WTC11 (cell line): Measurements from ENCODE around the gene GCK. TPM values are rescaled to one million over a fixed set of nuclear protein-coding genes. Genes with fewer than 3 reads are reported as not detected.

Experiments
- ATAC-seq: fragments of 200-7000 bp; cut with Tn5 transposase; 2 replicates; pipeline ENCODE4 v1.10.0; 2021; ENCODE audit warnings: mild to moderate bottlenecking, moderate library complexity
- CTCF ChIA-PET: fragments of 300-600 bp; sonication (Branson Sonifier 250); formaldehyde crosslinking; loops from one replicate; lab custom pipeline; 2021; ENCODE audit warnings: antibody characterized with exemption; lab: Charles Lee
- POLR2A ChIA-PET: fragments of 350-600 bp; sonication (Branson Sonifier 250); formaldehyde crosslinking; loops from one replicate; lab custom pipeline; 2021; ENCODE audit warnings: antibody characterized with exemption; lab: Charles Lee
- DNase-seq: peaks from one replicate; pipeline ENCODE4 v3.0.0; 2021; ENCODE audit warnings: low spot score
- H3K27ac Mint-ChIP-seq: 2 replicates; pipeline ENCODE4 v1.8.0; 2021; ENCODE audit warnings: mixed read lengths
- H3K27me3 Mint-ChIP-seq: 2 replicates; pipeline ENCODE4 v1.8.0; 2021; ENCODE audit warnings: low read depth, mild to moderate bottlenecking, moderate library complexity, mixed read lengths
- H3K36me3 Mint-ChIP-seq: 2 replicates; pipeline ENCODE4 v1.8.0; 2021; ENCODE audit warnings: mixed read lengths
- H3K4me1 Mint-ChIP-seq: 2 replicates; pipeline ENCODE4 v1.8.0; 2022; ENCODE audit warnings: mixed read lengths
- H3K4me3 Mint-ChIP-seq: 2 replicates; pipeline ENCODE4 v1.8.0; 2021; ENCODE audit warnings: mild to moderate bottlenecking, moderate library complexity, mixed read lengths
- H3K9me3 Mint-ChIP-seq: 2 replicates; pipeline ENCODE4 v1.8.0; 2021; ENCODE audit warnings: mixed read lengths
- ELF4 ChIP-seq: sonication (generic); formaldehyde crosslinking; IDR thresholded peaks from 2 replicates; pipeline ENCODE4 v1.8.1; 2022; ENCODE audit warnings: low read depth, mild to moderate bottlenecking, moderate library complexity, missing genetic modification reagents
- ESRRA ChIP-seq: sonication (generic); formaldehyde crosslinking; IDR thresholded peaks from 2 replicates; pipeline ENCODE4 v1.8.1; 2022; ENCODE audit warnings: mild to moderate bottlenecking, missing genetic modification reagents, borderline replicate concordance
- FOXJ3 ChIP-seq: sonication (generic); formaldehyde crosslinking; IDR thresholded peaks from 2 replicates; pipeline ENCODE4 v1.9.0; 2021; ENCODE audit warnings: missing genetic modification reagents, mild to moderate bottlenecking, borderline replicate concordance
- FOXP1 ChIP-seq: sonication (generic); formaldehyde crosslinking; IDR thresholded peaks from 2 replicates; pipeline ENCODE4 v1.8.0; 2022; ENCODE audit warnings: missing genetic modification reagents, mild to moderate bottlenecking, moderate library complexity, borderline replicate concordance
- MYBL2 ChIP-seq: sonication (generic); formaldehyde crosslinking; IDR thresholded peaks from 2 replicates; pipeline ENCODE4 v1.8.1; 2023; ENCODE audit warnings: mild to moderate bottlenecking, moderate library complexity, missing genetic modification reagents
- PRRX2 ChIP-seq: fragments of 250-450 bp; sonication (Bioruptor Pico); IDR thresholded peaks from 2 replicates; pipeline ENCODE4 v1.8.0; 2021; ENCODE audit warnings: mild to moderate bottlenecking
- RELA ChIP-seq: sonication (generic); formaldehyde crosslinking; IDR thresholded peaks from 2 replicates; pipeline ENCODE4 v1.8.1; 2022; ENCODE audit warnings: missing genetic modification reagents, mild to moderate bottlenecking, borderline replicate concordance
- RORB ChIP-seq: fragments of 250-450 bp; sonication (Bioruptor Pico); IDR thresholded peaks from 2 replicates; pipeline ENCODE4 v1.9.0; 2021; ENCODE audit warnings: mild to moderate bottlenecking
- ZBTB21 ChIP-seq: sonication (generic); formaldehyde crosslinking; IDR thresholded peaks from 2 replicates; pipeline ENCODE4 v1.8.1; 2023; ENCODE audit warnings: mild to moderate bottlenecking, missing genetic modification reagents, borderline replicate concordance
- ZNF121 ChIP-seq: sonication (generic); formaldehyde crosslinking; IDR thresholded peaks from 2 replicates; pipeline ENCODE4 v1.8.0; 2023; ENCODE audit warnings: missing genetic modification reagents
- ZNF232 ChIP-seq: sonication (generic); formaldehyde crosslinking; IDR thresholded peaks from 2 replicates; pipeline ENCODE4 v1.8.0; 2022; ENCODE audit warnings: mild to moderate bottlenecking, missing genetic modification reagents
- ZNF396 ChIP-seq: fragments of 250-450 bp; sonication (Bioruptor Pico); IDR thresholded peaks from 2 replicates; pipeline ENCODE4 v1.8.0; 2021; ENCODE audit warnings: mild to moderate bottlenecking, moderate library complexity, borderline replicate concordance
- total RNA-seq: library from RNA; stranded (reverse); gene quantifications from 3 replicates; pipeline ENCODE4 v1.2.3, GENCODE V29; 2021
- TF ChIP-seq, protein P1 (sequence below): fragments of 250-450 bp; sonication (Bioruptor Pico); IDR thresholded peaks from 2 replicates; pipeline ENCODE4 v1.8.0; 2021; ENCODE audit warnings: mild to moderate bottlenecking
- TF ChIP-seq, protein P2 (sequence below): sonication (generic); formaldehyde crosslinking; IDR thresholded peaks from 2 replicates; pipeline ENCODE4 v1.8.0; 2022; ENCODE audit warnings: missing genetic modification reagents
- TF ChIP-seq, protein P3 (sequence below): fragments of 250-450 bp; sonication (Bioruptor Pico); IDR thresholded peaks from 2 replicates; pipeline ENCODE4 v1.9.0; 2021; ENCODE audit warnings: mild to moderate bottlenecking, borderline replicate concordance
- TF ChIP-seq, protein P4 (sequence below): sonication (generic); formaldehyde crosslinking; IDR thresholded peaks from 2 replicates; pipeline ENCODE4 v1.8.0; 2023; ENCODE audit warnings: missing genetic modification reagents, mild to moderate bottlenecking, borderline replicate concordance
- TF ChIP-seq, protein P5 (sequence below): sonication (generic); formaldehyde crosslinking; IDR thresholded peaks from 2 replicates; pipeline ENCODE4 v1.8.1; 2022; ENCODE audit warnings: mild to moderate bottlenecking, moderate library complexity, missing genetic modification reagents
- TF ChIP-seq, protein P6 (sequence below): sonication (generic); formaldehyde crosslinking; IDR thresholded peaks from 2 replicates; pipeline ENCODE4 v1.8.1; 2023; ENCODE audit warnings: mild to moderate bottlenecking, missing genetic modification reagents, moderate library complexity
- TF ChIP-seq, protein P7 (sequence below): sonication (generic); formaldehyde crosslinking; IDR thresholded peaks from 2 replicates; pipeline ENCODE4 v1.8.0; 2023; ENCODE audit warnings: missing genetic modification reagents

Gene GCK
- total RNA-seq, 1 experiment from 2014 or later = 3.3 TPM

DNA sequence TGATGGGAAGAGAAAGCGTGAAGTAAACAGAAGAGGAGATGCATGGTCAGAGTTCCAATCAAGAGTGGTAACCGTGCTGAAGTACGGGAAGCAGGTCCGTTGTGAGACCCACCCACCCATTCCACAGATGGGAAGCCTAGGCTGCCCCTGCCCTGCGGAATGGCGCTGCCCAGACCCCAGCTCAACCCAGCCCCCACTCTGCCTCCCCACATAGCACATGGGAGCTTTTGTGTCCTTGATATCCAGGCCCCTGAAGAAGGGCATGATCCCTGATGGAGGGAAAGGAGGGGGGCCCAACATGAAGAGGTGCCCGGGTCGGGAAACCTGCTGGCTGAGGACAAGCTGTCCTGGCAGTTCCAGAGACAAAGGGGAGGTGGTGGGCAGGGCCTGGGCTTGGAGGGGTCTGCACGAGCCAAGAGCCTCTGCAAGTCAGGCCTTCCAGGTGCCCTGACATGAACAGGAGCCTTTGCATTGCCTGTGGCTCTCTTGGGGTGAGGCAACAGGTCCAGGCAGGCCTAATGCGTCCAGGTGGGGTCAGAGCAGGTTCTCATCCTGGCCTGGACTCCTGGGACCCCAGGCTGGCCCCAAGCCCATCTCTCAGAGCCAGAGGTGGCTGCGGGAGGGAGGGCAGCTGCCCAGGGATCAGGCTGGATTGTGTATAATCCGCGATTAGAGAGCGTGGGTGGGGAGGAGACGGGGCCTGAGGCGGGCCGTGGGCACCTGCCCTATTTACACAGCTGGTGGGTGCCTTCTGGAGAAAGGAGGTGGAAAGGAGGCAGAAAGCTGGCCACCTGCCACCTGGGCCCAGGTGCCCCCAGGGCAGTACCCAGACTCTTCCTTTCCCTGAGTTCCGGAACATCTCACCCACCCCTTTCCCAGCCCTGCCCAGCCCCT is 35.1 kb upstream of the GCK start:
- H3K4me1 Mint-ChIP-seq = peaks cover 10% of the 10 kb centered on the region
- ChIA-PET POLR2A (no interaction called here), CTCF (interaction anchor here (1.1 to 1.9 kb wide), 3 partner anchors 17 to 93 kb away, joined by 4 to 11 read pairs (median 5); no protein-coding TSS in a partner anchor)
- no peak overlapping the region for H3K27ac Mint-ChIP-seq
- H3K9me3 Mint-ChIP-seq = no peaks in the 10 kb centered on the region
- no peak overlapping the region for H3K4me3 Mint-ChIP-seq
- ATAC-seq (no peak), DNase-seq (no peak)
- no peak for TF ChIP-seq ZNF121 (CRISPR knock-in tag)
- no peak for TF ChIP-seq ZNF232
- no peak for TF ChIP-seq ZNF396 (CRISPR knock-in tag)
- TF ChIP-seq, protein P1, sequence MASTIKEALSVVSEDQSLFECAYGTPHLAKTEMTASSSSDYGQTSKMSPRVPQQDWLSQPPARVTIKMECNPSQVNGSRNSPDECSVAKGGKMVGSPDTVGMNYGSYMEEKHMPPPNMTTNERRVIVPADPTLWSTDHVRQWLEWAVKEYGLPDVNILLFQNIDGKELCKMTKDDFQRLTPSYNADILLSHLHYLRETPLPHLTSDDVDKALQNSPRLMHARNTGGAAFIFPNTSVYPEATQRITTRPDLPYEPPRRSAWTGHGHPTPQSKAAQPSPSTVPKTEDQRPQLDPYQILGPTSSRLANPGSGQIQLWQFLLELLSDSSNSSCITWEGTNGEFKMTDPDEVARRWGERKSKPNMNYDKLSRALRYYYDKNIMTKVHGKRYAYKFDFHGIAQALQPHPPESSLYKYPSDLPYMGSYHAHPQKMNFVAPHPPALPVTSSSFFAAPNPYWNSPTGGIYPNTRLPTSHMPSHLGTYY (CRISPR knock-in tag) = no peak
- TF ChIP-seq, protein P2, sequence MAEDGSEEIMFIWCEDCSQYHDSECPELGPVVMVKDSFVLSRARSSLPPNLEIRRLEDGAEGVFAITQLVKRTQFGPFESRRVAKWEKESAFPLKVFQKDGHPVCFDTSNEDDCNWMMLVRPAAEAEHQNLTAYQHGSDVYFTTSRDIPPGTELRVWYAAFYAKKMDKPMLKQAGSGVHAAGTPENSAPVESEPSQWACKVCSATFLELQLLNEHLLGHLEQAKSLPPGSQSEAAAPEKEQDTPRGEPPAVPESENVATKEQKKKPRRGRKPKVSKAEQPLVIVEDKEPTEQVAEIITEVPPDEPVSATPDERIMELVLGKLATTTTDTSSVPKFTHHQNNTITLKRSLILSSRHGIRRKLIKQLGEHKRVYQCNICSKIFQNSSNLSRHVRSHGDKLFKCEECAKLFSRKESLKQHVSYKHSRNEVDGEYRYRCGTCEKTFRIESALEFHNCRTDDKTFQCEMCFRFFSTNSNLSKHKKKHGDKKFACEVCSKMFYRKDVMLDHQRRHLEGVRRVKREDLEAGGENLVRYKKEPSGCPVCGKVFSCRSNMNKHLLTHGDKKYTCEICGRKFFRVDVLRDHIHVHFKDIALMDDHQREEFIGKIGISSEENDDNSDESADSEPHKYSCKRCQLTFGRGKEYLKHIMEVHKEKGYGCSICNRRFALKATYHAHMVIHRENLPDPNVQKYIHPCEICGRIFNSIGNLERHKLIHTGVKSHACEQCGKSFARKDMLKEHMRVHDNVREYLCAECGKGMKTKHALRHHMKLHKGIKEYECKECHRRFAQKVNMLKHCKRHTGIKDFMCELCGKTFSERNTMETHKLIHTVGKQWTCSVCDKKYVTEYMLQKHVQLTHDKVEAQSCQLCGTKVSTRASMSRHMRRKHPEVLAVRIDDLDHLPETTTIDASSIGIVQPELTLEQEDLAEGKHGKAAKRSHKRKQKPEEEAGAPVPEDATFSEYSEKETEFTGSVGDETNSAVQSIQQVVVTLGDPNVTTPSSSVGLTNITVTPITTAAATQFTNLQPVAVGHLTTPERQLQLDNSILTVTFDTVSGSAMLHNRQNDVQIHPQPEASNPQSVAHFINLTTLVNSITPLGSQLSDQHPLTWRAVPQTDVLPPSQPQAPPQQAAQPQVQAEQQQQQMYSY (CRISPR knock-in tag) = no peak
- TF ChIP-seq, protein P3, sequence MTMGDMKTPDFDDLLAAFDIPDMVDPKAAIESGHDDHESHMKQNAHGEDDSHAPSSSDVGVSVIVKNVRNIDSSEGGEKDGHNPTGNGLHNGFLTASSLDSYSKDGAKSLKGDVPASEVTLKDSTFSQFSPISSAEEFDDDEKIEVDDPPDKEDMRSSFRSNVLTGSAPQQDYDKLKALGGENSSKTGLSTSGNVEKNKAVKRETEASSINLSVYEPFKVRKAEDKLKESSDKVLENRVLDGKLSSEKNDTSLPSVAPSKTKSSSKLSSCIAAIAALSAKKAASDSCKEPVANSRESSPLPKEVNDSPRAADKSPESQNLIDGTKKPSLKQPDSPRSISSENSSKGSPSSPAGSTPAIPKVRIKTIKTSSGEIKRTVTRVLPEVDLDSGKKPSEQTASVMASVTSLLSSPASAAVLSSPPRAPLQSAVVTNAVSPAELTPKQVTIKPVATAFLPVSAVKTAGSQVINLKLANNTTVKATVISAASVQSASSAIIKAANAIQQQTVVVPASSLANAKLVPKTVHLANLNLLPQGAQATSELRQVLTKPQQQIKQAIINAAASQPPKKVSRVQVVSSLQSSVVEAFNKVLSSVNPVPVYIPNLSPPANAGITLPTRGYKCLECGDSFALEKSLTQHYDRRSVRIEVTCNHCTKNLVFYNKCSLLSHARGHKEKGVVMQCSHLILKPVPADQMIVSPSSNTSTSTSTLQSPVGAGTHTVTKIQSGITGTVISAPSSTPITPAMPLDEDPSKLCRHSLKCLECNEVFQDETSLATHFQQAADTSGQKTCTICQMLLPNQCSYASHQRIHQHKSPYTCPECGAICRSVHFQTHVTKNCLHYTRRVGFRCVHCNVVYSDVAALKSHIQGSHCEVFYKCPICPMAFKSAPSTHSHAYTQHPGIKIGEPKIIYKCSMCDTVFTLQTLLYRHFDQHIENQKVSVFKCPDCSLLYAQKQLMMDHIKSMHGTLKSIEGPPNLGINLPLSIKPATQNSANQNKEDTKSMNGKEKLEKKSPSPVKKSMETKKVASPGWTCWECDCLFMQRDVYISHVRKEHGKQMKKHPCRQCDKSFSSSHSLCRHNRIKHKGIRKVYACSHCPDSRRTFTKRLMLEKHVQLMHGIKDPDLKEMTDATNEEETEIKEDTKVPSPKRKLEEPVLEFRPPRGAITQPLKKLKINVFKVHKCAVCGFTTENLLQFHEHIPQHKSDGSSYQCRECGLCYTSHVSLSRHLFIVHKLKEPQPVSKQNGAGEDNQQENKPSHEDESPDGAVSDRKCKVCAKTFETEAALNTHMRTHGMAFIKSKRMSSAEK = no peak
- TF ChIP-seq ELF4 (CRISPR knock-in tag) = no peak
- no peak for TF ChIP-seq PRRX2 (CRISPR knock-in tag)
- TF ChIP-seq MYBL2 (CRISPR knock-in tag) = no peak
- TF ChIP-seq, protein P4, sequence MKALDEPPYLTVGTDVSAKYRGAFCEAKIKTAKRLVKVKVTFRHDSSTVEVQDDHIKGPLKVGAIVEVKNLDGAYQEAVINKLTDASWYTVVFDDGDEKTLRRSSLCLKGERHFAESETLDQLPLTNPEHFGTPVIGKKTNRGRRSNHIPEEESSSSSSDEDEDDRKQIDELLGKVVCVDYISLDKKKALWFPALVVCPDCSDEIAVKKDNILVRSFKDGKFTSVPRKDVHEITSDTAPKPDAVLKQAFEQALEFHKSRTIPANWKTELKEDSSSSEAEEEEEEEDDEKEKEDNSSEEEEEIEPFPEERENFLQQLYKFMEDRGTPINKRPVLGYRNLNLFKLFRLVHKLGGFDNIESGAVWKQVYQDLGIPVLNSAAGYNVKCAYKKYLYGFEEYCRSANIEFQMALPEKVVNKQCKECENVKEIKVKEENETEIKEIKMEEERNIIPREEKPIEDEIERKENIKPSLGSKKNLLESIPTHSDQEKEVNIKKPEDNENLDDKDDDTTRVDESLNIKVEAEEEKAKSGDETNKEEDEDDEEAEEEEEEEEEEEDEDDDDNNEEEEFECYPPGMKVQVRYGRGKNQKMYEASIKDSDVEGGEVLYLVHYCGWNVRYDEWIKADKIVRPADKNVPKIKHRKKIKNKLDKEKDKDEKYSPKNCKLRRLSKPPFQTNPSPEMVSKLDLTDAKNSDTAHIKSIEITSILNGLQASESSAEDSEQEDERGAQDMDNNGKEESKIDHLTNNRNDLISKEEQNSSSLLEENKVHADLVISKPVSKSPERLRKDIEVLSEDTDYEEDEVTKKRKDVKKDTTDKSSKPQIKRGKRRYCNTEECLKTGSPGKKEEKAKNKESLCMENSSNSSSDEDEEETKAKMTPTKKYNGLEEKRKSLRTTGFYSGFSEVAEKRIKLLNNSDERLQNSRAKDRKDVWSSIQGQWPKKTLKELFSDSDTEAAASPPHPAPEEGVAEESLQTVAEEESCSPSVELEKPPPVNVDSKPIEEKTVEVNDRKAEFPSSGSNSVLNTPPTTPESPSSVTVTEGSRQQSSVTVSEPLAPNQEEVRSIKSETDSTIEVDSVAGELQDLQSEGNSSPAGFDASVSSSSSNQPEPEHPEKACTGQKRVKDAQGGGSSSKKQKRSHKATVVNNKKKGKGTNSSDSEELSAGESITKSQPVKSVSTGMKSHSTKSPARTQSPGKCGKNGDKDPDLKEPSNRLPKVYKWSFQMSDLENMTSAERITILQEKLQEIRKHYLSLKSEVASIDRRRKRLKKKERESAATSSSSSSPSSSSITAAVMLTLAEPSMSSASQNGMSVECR (CRISPR knock-in tag) = no peak
- no peak for TF ChIP-seq ESRRA (CRISPR knock-in tag)
- TF ChIP-seq, protein P5, sequence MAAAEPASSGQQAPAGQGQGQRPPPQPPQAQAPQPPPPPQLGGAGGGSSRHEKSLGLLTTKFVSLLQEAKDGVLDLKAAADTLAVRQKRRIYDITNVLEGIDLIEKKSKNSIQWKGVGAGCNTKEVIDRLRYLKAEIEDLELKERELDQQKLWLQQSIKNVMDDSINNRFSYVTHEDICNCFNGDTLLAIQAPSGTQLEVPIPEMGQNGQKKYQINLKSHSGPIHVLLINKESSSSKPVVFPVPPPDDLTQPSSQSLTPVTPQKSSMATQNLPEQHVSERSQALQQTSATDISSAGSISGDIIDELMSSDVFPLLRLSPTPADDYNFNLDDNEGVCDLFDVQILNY (CRISPR knock-in tag) = no peak
- no peak for TF ChIP-seq RORB (CRISPR knock-in tag)
- TF ChIP-seq ZBTB21 (CRISPR knock-in tag) = no peak
- TF ChIP-seq RELA (CRISPR knock-in tag) = no peak
- no peak for TF ChIP-seq FOXJ3 (CRISPR knock-in tag)
- TF ChIP-seq, protein P6, sequence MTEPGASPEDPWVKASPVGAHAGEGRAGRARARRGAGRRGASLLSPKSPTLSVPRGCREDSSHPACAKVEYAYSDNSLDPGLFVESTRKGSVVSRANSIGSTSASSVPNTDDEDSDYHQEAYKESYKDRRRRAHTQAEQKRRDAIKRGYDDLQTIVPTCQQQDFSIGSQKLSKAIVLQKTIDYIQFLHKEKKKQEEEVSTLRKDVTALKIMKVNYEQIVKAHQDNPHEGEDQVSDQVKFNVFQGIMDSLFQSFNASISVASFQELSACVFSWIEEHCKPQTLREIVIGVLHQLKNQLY (CRISPR knock-in tag) = no peak
- TF ChIP-seq, protein P7, sequence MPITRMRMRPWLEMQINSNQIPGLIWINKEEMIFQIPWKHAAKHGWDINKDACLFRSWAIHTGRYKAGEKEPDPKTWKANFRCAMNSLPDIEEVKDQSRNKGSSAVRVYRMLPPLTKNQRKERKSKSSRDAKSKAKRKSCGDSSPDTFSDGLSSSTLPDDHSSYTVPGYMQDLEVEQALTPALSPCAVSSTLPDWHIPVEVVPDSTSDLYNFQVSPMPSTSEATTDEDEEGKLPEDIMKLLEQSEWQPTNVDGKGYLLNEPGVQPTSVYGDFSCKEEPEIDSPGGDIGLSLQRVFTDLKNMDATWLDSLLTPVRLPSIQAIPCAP (CRISPR knock-in tag) = no peak
- no peak for TF ChIP-seq FOXP1 (CRISPR knock-in tag)
- no peaks in the 10 kb centered on the region for H3K36me3 Mint-ChIP-seq
- no peaks in the 10 kb centered on the region for H3K27me3 Mint-ChIP-seq
